Fibroblast of gingiva (primary cell): ENCODE measurements around the gene ATP6V1F.

ENCODE experiments used
- DNase-seq: peaks from one replicate; pipeline ENCODE4 v3.0.0-alpha.2; 2011; ENCODE audit warnings: low read depth

The ATP6V1F gene

DNA sequence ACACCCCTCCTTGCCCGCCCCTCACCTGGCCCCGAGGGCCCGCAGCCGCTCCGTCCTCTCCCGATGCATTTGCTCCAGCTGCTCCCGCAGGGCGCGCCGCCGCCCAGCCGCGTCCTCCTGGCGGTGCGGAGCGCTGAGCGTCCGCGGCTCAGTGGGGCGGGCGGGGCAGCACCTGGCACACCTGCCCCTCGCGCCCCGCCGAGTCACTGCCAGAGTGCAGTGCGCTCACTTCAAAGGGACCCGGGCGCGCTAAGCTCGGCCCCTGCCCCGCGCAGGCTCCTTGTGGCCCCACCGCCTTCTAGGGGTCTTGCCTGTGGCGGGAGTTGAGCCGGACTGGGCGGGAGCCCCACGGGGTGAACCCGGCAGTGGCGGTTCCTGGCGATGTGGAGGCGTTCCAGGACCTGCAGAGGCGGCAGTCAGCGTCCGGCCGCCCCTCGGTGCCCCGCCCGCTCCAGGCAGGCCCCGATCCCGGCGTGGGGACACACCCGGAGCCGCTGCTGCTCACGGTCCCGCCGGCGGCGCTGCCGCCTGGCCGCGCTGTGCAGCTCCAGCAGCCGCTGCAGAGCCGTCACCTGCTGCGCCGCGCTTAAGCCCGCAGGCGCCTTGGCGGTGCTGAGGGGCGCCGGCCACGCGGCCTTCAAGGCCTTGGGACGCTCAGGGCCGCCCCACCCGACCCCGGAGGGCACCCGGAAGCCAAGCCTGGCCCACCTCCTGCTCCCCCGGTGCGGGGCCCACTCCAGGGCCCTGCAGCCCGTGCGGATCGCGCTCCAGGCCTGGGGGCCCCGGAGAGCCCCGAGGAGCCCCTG is 6.7 kb downstream of the ATP6V1F start:
- DNase-seq: peak; percentile 12

DNA sequence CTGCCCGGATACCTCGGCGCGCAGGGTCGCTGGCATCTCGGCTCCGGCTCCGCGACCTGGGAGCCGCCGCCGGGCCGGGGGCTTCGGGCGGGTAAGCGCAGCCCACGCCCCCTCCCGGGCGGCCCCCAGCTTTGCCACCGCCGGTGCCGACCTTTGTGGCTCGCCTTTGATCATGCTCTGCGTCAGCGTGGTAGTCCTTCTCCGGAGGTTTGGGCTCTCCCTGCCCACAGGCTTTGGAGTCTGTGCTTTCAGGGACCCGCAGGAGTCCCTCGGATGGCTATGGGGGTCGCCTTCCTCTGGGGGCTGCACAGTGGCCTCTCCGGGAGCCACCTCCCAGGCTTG is 7.3 kb downstream of the ATP6V1F start:
- no peak for DNase-seq

DNA sequence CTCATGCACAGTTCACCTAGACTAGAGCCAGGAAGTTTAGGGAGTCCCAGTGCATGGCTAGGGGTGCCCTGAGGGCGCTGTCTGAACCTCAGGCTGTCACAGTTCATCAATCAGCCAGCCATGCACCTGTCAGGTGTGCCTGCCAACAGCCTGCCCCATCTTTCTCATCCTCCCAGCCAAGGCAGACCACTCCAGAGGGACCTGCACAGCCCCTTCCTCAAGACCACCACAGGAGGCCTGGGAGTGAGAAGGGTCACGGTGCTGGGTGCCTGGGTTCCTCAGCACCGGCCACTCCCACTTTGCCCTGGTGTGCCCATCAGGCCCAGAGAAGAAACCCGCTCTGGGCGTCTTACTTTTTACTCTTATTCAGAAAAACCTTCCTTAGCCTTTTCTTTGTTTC is 8.4 kb downstream of the ATP6V1F start:
- DNase-seq: no peak

DNA sequence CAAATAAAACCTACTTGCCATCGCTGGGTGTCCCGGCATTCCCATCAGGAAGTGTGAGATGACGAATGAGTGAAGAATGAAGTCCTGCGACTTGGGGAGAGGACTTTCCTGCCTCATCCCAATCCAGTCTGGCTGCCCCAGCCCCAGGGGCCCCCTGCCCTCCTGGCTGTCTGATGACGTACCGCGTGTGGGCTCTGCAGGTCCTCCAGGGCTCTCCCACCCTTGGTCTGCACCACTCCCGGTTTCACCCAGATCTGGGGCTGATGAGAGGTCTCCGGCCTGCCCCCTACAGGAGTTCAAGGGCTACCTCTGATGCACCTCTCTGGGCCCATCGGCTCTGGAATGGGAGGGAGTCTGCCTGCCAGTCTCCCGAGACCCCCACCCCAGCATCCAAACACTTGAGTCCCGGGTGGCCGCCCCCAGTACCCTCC is 9.8 kb downstream of the ATP6V1F start:
- no peak for DNase-seq

DNA sequence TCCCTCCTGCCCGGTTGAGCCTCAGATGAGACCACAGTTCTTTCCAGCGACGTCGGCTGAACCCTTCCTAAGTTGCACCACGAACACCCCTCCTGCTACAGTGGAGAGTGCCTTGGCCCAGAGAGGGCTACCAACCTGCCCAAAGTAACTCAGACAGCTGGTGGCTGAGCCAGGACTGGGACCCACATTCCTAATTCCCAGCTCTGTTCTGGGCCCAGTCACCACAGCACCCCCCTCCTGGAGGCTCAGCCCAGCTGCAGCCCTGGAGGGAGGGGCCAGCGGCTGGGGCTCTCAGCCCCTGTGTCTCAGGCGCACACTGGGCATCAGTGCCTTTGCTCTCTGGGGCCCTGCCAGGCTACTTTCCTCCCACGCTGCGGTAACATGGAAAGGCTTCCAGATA is 10.6 kb downstream of the ATP6V1F start:
- no peak for DNase-seq

DNA sequence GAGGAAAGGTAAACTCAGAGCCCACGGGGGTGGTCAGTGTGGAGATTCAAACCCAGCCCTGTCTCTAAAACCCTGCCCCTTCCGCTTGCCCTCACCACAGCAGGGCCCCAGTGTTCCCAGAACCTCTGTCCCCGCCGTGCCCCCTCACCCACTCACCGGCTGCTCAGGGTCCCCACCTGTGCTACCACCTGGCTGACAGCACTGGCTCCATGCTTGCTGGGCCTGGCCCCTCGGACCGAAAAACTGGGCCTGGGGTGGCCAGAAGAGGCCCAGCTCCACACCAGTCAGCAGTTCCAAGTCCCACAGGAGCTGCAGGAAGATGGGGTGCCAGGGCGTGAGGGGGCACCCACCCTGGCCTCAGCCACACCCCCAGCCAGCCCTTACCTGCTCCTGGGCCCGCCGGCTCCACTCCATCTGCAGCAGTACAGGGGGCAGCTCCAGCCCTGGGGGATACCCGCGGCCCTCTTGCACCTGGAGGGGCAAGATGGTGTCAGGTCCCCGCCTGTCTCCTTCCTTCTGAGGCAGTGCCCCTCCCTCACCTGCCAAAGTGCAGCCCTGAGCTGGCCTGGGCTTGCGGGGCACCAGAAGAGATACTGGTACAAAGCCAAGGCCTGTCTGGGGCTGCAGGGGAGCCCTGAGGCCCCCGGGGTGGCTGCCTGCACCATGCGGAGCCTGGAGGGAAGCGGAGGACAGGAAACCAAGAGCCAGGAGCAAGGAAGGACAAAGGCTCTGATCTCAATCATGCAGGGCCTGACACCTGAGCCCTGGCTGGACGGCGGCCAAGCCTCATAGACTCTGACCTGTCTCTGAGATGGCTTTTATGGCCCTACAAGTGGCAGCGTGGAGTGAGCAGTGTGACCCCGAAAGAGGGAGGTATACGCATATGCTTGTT is 11.7 kb downstream of the ATP6V1F start:
- no peak for DNase-seq

DNA sequence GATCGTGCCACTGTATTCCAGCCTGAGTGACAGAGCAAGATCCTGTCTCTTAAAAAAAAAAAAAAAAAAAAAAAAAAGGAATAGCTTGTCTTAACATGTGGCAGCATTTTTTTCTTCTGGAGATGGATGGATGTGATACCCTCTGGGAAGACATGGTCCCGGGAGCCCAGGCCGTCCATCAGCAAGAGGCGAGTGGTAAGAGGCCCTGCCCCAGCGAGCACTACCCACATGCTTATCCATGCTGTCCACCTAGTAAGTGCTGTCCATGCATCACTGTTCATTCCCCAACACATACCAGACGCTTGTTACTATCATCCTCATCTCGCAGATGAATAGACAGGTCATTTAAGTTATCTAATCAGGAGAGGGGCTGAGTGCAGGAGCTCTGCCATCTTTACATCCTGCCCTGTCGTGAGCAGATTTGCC is 12.9 kb downstream of the ATP6V1F start:
- DNase-seq: no peak

DNA sequence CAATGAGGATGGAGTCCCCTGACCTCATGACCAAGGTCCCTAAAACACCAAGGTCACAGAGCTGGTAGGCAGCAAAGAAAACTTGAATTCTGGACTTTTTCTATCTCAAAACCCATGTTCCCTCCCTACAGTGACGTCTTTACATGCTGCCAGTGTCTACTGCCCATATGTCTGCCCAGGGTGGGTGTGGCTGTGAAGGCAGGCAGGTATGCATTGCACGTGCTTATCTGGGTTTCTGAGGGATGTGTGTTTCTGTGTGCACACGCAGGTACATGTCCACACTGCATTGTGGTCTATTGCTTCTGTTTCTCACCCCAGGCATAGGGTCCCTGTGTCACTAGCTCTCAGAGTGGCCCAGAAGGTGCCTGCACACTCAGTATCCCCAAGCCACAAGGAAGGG is 13.5 kb downstream of the ATP6V1F start:
- DNase-seq: no peak

DNA sequence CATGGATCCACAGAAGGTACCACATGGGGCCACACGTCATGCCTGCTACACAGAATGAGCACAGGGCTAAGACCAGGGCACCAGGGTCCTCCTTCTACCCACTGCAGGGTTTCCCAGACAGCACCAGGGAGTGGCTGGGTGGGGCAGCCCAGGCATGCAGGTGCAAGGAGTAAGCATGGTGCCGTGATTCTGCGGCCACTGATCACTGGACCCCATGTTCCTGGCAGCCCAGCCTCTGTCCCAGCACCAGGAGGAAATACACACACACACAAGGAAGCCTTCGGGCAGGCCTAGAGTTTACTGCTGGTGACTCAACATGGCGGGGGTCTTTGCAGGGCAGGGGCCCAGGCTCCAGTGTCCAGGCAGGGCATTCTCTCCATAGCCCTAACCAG is 13.9 kb downstream of the ATP6V1F start:
- no peak for DNase-seq

DNA sequence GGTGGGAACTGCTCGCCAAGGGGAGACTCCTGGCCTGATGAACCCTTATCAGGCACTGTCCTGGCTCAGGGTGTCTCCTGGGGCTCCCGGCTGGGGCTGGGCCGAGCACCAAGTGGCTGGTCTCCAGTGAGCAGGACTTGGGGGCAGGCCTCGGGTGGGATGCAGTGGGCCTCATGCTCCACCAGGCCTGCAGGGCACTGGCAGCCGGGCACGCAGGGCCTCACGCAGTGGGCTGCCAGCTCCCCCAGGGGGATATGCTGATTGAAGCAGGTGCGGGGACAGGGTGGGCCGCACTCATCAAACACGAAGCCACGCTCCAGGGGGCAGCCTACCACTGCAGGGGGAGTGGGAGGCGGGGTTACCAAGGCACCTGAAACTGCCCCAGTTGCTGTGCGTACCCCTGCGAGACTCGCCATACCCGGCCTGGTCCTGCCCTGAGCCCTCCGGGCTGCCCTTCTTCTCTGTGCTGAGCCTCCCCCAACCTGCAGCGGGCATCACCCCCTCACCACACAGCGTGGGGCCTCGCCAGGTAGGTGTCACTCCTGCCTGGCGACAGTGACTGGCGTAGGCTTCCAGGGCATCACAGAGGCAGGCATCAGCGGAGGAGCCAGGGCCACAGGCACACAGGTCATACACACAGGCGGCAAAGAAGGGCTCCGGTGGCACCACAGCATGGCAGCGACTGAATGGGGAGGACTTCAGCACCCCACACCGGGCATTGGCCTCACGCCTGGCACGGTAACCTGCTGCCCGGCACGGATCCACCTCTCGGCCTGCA is 14.5 kb downstream of the ATP6V1F start:
- DNase-seq: no peak

DNA sequence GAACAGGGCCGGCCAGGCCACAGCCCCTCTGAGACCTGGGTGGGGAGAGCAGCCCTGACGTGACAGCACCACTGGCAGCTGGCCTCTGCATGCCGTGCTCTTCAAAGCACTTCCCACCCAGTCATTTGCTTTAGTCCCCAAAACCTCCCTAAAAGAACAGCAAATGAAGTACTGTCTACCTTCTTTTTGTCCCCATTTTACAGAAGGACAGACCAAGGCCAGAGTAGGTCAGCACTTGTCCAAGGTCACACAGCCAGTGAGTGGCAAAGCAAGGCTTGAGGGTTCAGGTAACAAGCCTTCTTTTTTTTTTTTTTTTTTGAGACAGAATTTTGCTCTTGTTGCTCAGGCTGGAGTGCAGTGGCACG is 15.1 kb downstream of the ATP6V1F start:
- no peak for DNase-seq

DNA sequence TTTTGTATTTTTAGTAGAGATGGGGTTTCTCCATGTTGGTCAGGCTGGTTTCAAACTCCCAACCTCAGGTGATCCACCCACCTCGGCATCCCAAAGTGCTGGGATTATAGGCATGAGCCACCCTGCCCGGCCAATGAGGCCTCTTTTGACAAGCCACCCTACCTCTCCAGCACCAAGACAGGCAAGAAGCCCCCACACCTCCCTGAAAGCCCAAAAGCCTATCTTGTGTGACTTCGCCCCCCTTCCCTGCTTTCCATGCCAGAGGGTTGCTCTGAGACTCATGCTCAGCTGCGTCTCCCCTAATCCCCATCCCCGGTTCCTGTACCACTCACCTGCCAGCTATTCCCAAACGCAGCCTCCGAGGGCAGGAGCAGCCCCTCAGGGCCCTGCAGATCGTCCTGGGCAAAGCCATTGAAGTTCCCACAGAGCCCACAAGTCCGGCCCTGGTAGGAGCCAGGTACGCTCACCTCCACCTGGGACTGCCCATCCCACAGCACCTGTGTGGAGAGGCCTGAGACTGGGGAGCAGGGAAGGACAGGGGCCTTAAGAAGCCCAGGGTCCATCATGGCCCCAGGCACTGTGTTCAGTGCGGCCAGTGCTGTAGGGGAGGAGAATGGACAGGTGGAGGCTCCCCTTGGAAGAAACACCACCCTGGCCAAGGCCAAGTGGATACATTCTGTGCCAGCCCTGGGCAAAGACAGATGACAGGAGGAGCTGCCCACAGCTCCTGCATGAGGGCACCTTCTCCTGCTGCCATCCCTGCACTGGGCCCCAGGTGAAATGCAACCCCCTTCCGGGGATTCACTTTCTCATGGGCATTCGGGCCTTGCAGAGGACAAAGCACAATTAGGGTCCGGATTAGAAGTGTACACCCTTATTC is 15.8 kb downstream of the ATP6V1F start:
- DNase-seq: no peak

DNA sequence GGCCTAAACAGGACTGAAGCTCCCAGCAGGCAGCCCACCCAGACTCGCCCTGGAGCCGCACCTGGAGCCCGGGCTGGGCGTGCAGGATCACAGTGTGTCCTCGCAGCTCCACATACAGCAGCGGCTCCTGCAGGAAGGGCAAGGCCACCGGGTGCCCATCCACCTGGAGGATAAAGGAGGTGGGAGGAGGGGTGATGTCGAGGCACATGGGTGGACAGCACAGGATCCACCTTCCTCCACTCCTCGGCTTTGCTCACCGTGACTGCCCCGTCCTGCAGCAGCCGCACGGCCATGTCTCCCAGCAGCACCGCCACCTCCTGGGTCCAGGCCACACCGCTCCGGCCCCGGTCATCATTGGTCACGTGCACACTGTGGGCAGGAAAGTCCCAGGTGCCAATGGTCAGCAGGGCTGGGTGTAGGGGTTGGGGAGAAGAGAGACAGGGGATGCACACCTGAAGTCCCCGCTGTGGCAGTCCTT is 16.8 kb downstream of the ATP6V1F start:
- no peak for DNase-seq

DNA sequence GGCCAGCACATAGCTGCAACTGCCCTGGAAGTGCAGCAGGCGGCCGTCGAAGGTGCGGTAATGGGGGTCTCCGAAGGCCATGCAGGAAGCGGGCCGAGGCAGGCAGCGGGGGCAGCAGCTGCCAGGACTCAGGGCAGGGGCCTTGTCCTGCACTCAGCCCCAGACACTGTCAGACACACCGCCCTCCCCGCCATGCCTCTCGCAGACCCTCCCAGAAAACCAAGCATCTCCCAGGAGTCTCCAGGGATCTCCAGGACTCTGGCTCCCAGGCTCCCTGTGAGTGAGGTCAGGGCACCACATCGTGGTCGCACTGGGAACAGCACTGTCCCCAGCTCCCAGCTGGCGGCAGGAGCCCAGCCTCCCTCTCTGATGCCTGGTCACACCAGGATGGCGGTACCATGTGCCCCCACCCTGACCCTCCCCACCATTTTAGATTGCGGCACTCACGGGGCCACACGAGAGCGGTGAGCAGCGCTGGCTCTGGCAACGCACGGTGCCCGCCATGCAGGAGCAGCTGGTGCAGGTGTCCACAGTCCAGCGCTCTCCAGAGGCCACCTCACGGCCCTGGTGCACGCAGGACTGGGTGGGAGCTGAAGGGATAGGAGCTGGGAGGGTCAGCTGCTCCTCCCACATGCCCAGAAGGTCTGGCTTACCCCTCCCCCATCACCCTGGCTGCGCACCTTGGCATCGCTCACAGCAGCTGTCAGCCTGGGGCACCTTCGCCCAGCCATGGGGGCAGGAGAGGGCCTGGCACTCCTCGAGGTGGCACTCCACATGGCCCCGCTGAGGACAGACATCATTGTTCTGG is 17.5 kb downstream of the ATP6V1F start:
- DNase-seq: peak; percentile 36

DNA sequence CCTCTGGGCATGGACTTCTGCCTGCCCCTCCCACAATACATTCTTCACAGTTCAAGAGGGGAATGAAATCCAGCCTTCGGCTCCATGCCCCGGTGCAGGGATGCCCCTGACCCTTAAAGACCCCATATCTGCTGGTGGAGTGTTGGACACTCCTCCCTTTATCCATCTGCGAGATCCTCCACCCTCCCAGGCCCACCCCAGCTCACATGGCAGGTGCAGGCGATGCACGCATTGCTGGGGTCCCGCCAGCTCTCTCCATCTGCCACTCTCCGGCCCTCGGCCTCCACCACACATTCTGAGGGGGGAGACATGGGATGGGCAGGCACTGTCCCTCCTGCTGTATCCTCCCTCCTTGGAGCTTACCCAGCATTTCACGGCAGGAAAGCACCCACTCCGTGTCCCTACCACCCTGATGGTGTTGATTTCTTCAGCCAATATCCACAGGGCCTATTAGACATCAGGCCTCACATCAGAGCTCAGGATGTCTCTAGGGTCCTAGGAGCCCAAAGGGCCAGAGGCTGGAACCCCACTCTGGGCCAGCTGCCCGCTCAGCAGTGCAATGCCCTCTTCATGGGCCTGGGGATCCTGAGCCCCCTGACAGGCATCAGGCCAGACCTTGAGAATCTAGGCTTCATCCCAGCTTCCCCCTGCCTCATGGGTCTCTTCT is 18.3 kb downstream of the ATP6V1F start:
- no peak for DNase-seq

DNA sequence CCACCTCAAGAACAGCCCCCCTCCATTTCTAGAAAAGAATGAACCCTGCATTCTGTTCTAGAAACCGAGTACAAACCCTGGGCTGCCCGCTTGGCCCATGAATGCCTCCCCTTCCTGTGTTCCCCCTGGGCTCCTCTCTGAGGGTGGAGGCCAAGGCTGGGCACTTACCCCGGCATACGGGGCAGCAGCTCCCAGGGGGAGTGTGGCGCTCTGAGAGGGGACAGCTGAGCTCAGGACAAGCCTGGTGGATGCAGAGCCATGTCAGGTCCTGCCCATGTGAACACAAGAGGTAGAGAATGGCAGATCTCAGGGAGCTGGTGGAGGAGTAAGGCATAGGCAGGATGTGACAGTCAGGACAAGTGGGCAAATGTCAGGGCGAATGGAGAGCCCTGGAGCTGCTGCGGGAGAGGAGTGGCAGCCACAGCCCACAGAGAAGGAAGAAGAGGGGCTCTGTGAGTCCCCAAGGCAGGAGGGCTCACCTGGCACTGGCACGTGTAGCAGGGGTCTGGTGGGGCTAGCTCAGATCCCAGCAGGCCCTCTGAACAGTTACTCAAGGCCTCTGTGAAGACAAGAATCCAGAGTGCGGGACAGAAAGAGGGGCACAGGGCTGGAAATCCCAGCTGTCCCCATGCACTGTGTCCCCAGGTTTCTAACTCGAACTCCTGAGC is 18.9 kb downstream of the ATP6V1F start:
- no peak for DNase-seq

DNA sequence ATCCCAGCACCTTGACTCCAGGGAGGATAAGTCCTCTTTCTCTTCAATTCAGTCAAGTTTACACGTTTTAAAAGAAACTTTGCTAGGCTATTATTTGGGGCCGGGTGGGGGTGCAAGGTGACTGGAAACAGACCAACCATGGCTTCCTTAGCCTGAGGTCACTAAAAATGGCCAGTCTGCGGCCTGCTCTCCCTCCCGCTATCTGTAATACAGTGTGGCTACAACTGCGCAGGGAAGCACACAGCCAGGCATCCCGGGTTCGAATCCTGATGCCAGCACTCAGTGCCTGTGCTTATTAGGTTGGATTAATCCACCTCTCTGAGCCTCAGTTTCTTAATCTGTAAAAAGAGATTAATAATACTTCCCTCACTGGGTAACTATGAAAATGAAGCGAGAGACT is 19.5 kb downstream of the ATP6V1F start:
- no peak for DNase-seq

DNA sequence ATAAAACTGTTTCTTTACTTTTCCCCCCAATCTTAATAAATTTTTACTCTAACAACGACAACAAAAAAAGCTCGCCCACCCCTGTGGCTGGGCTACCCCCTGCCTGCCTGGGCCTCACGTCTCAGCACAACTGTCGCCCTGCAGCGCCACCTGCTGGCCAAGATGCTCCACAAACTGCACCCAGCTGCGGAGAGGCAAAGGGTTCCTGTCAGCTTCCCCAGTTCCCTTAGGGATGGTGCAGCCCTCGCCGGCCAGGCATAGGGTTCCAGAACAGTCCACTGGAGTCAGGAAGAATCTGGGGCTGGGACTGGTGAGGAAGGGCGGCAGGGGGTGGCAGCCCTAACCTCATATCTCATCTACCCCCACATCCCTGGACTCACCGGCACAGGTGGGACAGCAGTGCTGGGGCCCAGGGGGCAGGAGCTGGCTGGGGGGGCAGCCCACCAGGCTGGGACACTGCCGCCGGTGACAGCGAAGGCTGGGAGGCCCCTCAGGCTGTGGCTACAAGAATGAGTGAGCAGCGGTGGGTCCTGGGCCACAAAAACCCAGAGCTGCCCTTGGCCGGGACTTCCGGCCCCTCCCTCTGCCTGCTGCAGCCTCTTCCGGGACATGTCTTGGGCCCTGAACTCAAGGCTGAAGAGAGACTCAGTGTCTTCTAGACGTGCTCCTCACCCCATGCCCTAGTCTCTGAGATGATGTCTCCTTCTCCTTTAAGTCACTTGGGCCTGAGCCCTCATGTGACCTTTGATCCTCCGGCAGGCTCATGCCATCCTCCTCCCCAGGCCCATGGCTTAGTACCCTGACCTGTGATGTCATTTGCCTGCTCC is 21.2 kb downstream of the ATP6V1F start:
- peak; percentile 48 for DNase-seq
